Retina (tissue), 1 donor: ENCODE results near the gene KCNIP1.

Experiments
- DNase-seq: peaks from one replicate; pipeline ENCODE4 v3.0.0-alpha.2; 2016

KCNIP1 gene

GRCh38 chr5:170603578-170604565 lies 100.1 kb downstream of the KCNIP1 start:
- DNase-seq: peak; percentile 77

DNA sequence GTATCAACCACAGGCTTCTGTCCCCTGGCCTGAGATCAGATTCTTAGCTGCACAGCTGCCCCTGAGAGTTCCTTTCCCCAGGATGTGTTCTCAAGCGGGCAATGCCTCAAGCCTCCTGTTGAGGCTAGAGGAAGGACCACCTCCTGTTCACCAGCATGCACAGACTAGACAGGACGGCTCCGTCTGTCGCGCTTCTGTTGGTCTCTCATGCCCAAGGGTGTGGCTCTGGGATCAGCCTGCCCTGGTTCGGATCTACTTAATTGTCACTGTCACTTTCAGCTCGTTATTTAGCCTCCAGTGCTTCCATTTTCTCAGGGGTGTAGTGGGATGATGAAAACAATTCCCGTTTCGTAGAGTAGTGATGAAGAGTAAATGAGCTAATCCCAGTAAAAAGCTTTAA lies 103.1 kb downstream of the KCNIP1 start:
- DNase-seq: peak; percentile 60

- DNase-seq: no peak
Measured at GRCh38 chr5:170611449-170612090, 107.8 kb downstream of the KCNIP1 start.

DNA sequence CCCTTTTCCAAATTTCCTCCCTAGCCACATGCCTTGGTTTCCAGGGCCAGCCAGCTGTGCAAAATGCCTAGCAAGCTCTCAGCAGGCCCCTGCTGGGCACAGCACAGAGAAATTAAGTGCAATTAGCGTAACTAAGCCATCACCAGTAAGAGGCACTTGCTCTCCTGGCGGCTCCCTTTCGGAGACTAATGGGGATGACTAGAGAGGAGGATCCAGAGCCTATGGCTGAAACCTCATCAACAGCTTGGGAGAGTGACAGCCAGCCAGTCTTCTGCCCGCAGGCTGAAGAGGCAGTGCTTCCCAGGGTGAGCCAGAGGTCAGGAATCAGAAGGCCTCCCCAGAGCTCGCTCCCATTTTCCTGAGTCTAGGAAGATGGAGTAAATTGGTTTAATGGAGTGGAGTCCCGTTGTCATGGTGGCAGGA lies 108.4 kb downstream of the KCNIP1 start:
- DNase-seq: peak; percentile 84

- DNase-seq: no peak
Measured at GRCh38 chr5:170614065-170614490, 110.3 kb downstream of the KCNIP1 start.

GRCh38 chr5:170614720-170615119 lies 110.9 kb downstream of the KCNIP1 start:
- DNase-seq: no peak

GRCh38 chr5:170617533-170618490 lies 114.0 kb downstream of the KCNIP1 start:
- no peak for DNase-seq

- DNase-seq: no peak
Measured at GRCh38 chr5:170619869-170620268, 116.0 kb downstream of the KCNIP1 start.

DNA sequence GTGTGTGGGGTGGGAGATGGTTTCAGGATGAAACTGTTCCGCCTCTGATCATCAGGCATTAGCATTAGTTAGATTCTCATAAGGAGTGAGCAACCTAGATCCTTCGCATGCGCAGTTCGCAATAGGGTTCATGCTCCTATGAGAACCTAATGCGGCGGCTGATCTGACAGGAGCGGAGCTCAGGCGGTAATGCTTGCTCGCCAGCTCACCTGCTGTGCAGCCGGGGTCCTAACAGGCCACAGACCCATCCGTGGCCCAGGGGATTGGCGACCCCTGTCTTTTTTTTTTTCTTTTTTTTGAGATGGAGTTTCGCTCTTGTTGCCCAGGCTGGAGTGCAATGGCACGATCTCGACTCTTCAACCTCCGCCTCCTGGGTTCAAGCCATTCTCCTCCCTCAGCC lies 119.1 kb downstream of the KCNIP1 start:
- no peak for DNase-seq

DNA sequence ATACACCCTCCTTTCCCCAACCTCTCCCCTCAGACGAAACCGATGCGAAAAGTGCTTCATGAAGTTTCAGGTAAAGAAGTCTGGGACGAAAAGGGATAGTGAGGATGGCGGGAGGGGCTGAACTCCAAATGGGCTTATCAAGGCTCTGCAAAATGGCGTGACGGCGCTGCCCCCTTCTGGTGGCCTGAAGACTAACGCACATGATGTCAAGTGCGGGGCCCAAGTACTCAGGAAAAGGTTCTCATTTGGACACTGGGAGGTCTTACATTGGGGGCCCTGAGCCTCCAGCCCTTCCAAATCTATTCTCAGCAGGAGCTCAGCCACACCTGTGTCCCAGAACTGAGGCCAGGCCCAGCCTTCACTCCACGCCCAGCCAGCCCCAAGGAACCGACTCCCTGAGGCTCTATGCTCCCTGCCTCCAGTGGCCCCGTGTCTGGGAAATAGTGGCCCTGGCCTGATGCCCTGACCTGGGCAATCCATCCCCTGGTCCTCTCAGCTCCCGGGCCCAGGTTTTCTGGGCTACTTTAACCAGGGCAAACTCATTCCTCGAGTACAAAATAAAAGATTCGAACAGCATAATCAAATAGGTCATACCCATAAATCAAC lies 119.9 kb downstream of the KCNIP1 start:
- DNase-seq: peak; percentile 60

DNA sequence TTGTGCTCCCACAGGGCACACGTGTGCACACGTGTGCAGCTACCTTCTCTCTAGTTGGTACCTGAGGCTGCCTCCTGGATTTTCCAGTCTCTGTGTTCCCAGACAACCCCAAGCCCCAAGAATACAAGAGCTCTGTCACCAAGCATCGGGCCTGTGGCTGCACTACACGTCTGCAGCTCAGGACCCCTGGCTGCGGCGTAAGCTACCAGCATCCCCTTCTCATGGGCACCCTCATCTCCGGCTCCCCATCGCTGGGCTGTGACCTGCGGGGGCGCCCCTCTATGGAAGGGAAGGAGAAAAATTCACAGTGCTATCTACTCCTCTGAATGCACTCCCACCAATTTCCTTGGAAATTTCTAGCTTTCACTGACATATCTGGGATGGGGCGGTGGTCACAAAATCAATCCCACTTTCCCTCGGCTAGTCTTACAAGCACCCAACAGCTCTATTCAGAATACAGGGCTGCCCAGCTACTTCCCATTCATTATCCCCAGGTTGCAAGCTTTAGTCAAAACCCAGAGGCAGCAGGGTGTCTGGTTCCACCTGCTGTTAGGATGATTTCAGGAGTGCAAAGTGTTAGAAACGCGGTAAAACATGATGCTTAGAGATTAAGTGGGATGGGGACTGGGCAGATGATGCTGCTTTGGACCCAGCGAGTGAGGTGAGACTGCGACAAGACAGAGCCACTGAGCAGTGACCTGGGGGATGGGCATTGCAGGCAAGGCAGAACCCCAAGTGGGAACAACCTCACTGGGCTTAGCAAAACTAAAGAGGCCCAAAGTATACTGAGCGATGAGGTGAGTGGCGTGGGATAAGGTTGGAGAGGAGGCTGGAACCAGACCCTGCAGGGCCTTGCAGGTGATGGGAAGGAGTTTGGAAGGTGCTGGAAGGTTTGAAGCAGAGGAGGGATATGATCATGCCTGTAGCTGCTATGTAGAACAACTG lies 121.7 kb downstream of the KCNIP1 start:
- no peak for DNase-seq

DNA sequence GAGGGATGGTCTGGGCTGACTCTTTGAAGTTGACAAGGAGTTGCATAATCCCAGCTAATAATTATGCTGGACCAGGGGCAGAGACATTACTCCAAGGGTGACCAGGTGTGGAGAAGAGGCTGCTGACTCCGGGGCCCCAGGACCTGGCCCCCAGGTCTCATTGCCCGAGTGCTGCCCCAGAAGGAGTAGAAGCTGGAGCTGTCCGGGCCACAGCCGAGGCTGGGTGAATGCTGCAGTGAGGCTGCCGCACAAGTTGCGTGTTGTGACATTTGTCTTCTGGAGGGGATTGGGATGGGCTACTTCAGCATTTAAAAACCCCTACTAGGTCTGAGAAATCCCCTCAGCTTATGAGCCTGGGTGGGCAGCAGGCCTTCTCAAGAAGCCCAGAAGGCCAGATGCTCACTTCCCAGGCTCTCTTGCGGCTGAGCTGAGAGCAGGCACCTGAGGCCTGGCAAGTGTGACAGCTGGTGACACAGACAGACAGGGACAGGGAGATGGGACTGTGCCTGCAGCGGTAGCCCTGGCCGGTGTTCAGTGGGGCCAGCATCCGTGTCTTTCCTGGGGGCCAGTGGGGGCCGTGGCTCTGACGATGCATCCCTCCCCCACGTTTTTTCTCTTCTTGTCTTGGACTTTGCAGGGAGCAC lies 122.8 kb downstream of the KCNIP1 start:
- DNase-seq: no peak

- no peak for DNase-seq
Measured at GRCh38 chr5:170627271-170627670, 123.5 kb downstream of the KCNIP1 start.

DNA sequence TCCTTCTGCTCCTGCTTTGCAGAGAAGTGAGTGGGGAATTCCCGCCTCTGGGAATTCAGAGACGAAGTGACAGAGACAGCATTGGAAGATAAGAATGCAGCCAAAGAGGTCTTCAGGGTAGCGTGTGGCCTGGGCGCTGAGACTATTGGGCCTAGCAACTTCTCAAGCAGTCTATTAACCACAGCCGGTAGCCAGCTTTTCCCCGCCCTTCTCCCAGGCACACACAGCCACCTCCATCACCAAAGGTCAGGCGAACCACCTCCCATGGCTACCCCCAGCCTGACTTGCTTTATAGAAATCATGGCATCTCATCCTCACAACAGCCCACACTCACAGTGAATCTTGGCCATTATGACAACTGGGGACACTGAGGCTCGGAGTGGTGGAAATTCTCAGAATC lies 124.2 kb downstream of the KCNIP1 start:
- no peak for DNase-seq

GRCh38 chr5:170628691-170629565 lies 125.1 kb downstream of the KCNIP1 start:
- DNase-seq: peak; percentile 68

GRCh38 chr5:170629566-170630175 lies 125.9 kb downstream of the KCNIP1 start:
- no peak for DNase-seq

GRCh38 chr5:170630226-170630625 lies 126.4 kb downstream of the KCNIP1 start:
- DNase-seq: no peak

DNA sequence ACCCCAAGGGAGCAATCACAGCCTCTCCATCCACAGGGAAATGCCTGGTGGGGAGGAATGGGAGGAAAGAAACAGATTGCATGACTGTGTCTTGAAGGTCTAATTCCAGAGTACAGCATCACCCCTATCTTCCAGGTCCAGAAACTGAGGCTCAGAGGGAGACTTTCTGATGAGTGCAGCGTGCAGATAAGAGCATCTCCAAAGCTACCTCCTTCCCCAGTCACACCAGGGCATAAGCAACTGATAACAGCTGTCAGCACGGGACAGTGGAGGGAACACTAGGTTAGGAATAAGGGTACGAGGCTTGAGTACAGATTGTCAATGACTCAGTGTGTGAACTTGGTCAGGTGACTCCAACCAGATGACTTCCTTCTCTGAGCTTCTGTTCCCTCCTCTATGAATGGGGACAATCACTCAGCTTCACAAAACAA lies 126.9 kb downstream of the KCNIP1 start:
- DNase-seq: no peak
